Activated T-cell treated with anti-CD3 and anti-CD28 coated beads for 48 hours (primary cell): ENCODE data around the gene ASAH2B.
"Not testable (repeated sequence)": the region's sequence is repeated elsewhere in the genome, so short reads cannot be mapped to it uniquely, and the experiment has no call there.

Experiments used
- DNase-seq: peaks from one replicate; pipeline ENCODE4 v3.0.0-alpha.2; 2020; ENCODE audit warnings: low read depth

The ASAH2B gene

GRCh38 chr10:50739618-50740292, at the start of gene ASAH2B:
Gene ASAH2B (plus strand): TSS chr10:50739936. CDS start chr10:50745131, 5,195 bp downstream.
- DNase-seq, result peak; percentile 68

- DNase-seq, result not testable (repeated sequence)
Measured at GRCh38 chr10:50697819-50698218, 41.9 kb upstream of the ASAH2B start.

- not testable (repeated sequence) for DNase-seq
Measured at GRCh38 chr10:50701947-50702346, 37.8 kb upstream of the ASAH2B start.

GRCh38 chr10:50702997-50703396, 36.7 kb upstream of the ASAH2B start:
- not testable (repeated sequence) for DNase-seq

- not testable (repeated sequence) for DNase-seq
Measured at GRCh38 chr10:50704436-50705079, 35.2 kb upstream of the ASAH2B start.

GRCh38 chr10:50706006-50706405, 33.7 kb upstream of the ASAH2B start:
- DNase-seq, result not testable (repeated sequence)

GRCh38 chr10:50710241-50710640, 29.5 kb upstream of the ASAH2B start:
- DNase-seq, result not testable (repeated sequence)

- DNase-seq, result not testable (repeated sequence)
Measured at GRCh38 chr10:50723812-50724211, 15.9 kb upstream of the ASAH2B start.

GRCh38 chr10:50728112-50728511, 11.6 kb upstream of the ASAH2B start:
- not testable (repeated sequence) for DNase-seq

- DNase-seq, result not testable (repeated sequence)
Measured at GRCh38 chr10:50738987-50739617, 634 bp upstream of the ASAH2B start.

- DNase-seq, result no peak
Measured at GRCh38 chr10:50740293-50740648, 535 bp downstream of the ASAH2B start.

GRCh38 chr10:50742820-50743219, 3.1 kb downstream of the ASAH2B start:
- DNase-seq, result not testable (repeated sequence)

- not testable (repeated sequence) for DNase-seq
Measured at GRCh38 chr10:50766774-50767513, 27.2 kb downstream of the ASAH2B start.

GRCh38 chr10:50772042-50772441, 32.3 kb downstream of the ASAH2B start:
- DNase-seq, result not testable (repeated sequence)

GRCh38 chr10:50774868-50775267, 35.1 kb downstream of the ASAH2B start:
- not testable (repeated sequence) for DNase-seq

GRCh38 chr10:50780036-50780435, 40.3 kb downstream of the ASAH2B start:
- DNase-seq, result not testable (repeated sequence)

- not testable (repeated sequence) for DNase-seq
Measured at GRCh38 chr10:50782017-50782416, 42.3 kb downstream of the ASAH2B start.

GRCh38 chr10:50787962-50788361, 48.2 kb downstream of the ASAH2B start:
- DNase-seq, result not testable (repeated sequence)

- DNase-seq, result no peak
Measured at GRCh38 chr10:50788951-50789945, 49.5 kb downstream of the ASAH2B start.

- DNase-seq, result no peak
Measured at GRCh38 chr10:50794490-50794889, 54.8 kb downstream of the ASAH2B start.

GRCh38 chr10:50796693-50797092, 57.0 kb downstream of the ASAH2B start:
- no peak for DNase-seq
